ENCODE measurements around the gene IFNK. TPM values are rescaled to one million over a fixed set of nuclear protein-coding genes. Genes with fewer than 3 reads are reported as not detected.
A peak's percentile ranks its signal among the peaks of the same experiment; 100 is the strongest.

The IFNK gene
- total and polyA plus RNA-seq, 2 donors (not counting 1 experiment from before 2014, with no cell fraction given): not detected

DNA sequence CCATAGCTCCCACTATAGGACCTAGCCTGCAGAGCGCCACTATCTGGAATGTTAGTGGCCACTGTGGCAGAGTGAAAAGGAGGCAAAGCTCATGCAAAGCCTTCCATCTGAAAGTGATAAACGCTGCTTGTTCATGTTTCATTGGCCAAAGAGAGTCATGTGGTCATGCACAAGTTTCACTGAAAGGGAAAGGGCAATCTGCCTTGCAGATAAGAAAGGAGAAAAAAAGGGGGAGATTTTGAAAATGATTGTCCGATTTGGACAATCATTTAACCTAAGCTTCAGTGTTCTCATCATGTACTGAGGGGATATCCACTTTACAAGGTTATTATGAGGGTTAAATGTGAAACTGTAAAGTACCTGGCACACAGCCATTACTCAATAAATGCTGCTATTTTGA is 14.6 kb downstream of the IFNK start:
- no peaks in the 10 kb centered on the region for H3K36me3 ChIP-seq (ENCODE audit: control insufficient read depth, insufficient read depth, low read length)
- H3K4me3 ChIP-seq (replicated peaks in 1 of 4; ENCODE audit: control extremely low read depth in 1 of 4, insufficient read depth in 1 of 4, low read depth in 3 of 4, low read length in 4 of 4): no peak overlapping the region
- no peak overlapping the region for H3K9ac ChIP-seq (ENCODE audit: insufficient read depth, low read length)
- H3K4me1 ChIP-seq (ENCODE audit: control insufficient read depth, extremely low read depth, insufficient read depth, low read length): peaks cover 7% of the 10 kb centered on the region
- no peak overlapping the region for H2AFZ ChIP-seq (ENCODE audit: low read length)
- DNase-seq (ENCODE audit: low read depth in 2 of 2): no peak
- H3K9me3 ChIP-seq (ENCODE audit: control insufficient read depth, insufficient read depth, low read depth, low read length): no peaks in the 10 kb centered on the region
- no peaks in the 10 kb centered on the region for H3K27me3 ChIP-seq (ENCODE audit: control insufficient read depth, insufficient read depth, low read length)
- no peak overlapping the region for H3K4me2 ChIP-seq (ENCODE audit: extremely low read depth, insufficient read depth, low read length)
- no peak for TF ChIP-seq EZH2 (IDR thresholded peaks at IDR 0.05; ENCODE audit: low read length, missing control alignments)
- TF ChIP-seq, protein P1, sequence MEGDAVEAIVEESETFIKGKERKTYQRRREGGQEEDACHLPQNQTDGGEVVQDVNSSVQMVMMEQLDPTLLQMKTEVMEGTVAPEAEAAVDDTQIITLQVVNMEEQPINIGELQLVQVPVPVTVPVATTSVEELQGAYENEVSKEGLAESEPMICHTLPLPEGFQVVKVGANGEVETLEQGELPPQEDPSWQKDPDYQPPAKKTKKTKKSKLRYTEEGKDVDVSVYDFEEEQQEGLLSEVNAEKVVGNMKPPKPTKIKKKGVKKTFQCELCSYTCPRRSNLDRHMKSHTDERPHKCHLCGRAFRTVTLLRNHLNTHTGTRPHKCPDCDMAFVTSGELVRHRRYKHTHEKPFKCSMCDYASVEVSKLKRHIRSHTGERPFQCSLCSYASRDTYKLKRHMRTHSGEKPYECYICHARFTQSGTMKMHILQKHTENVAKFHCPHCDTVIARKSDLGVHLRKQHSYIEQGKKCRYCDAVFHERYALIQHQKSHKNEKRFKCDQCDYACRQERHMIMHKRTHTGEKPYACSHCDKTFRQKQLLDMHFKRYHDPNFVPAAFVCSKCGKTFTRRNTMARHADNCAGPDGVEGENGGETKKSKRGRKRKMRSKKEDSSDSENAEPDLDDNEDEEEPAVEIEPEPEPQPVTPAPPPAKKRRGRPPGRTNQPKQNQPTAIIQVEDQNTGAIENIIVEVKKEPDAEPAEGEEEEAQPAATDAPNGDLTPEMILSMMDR (conservative IDR thresholded peaks at IDR 0.05 in 1 of 2, IDR thresholded peaks at IDR 0.05 in 1 of 2; ENCODE audit: low read depth in 1 of 2, low read length in 2 of 2): no peak
- no peaks in the 10 kb centered on the region for H4K20me1 ChIP-seq (ENCODE audit: control insufficient read depth, extremely low read depth, insufficient read depth, low read length)
- no peaks in the 10 kb centered on the region for H3K79me2 ChIP-seq (ENCODE audit: control insufficient read depth, insufficient read depth, low read length)
- no peak overlapping the region for H3K27ac ChIP-seq (ENCODE audit: insufficient read depth, low read length)

DNA sequence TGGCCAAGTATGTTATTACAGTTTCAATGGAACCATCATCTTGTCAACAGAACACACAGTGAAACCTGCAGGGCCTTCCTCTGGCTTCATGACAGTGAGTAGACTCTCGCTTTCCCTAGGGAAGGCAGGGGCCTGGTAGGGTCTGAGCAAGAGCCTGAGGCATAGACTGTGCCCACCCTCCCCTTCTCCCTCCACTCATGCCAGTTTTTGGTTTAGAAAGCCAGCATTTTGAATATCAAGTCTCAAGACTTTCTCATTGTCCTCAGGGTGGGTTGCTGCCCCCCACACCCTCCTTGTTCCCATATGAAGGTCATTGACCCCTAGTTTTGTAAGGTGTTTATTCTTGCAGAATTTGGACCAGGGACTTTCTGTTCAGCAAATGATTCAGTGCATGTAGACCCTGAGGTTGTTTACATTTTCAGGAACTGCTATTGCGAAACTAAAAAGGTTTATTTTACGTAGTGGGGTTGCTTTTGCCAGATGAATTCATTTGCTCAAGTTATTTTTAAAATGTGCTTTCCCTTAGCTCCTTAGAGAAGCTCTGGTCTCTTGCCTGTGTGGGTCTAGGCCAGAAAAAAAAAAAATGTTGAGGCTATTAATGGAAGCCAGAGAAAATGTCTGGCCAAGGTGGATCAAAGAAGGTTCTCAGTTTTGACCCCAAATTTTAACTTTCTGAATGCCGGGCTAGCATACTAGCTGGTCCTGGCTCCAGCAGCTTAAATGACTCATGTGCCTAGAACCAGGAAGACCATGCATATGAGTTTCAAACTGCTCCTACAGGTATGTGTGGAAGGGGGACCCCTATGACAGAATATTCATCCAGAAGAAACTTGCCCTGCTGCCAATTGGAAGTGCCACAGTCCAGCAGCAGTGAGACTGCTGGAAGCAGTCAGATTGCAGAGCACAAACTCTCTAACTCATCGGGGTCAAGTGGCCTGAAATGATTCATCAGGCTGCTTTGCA is 15.7 kb downstream of the IFNK start:
- no peaks in the 10 kb centered on the region for H4K20me1 ChIP-seq (ENCODE audit: control insufficient read depth, extremely low read depth, insufficient read depth, low read length)
- peak overlapping the region; percentile 39 for H3K27ac ChIP-seq (ENCODE audit: insufficient read depth, low read length)
- no peaks in the 10 kb centered on the region for H3K36me3 ChIP-seq (ENCODE audit: control insufficient read depth, insufficient read depth, low read length)
- DNase-seq (ENCODE audit: low read depth in 2 of 2): peak; percentile 54 to 91
- H2AFZ ChIP-seq (ENCODE audit: low read length): no peak overlapping the region
- no peak for TF ChIP-seq EZH2 (IDR thresholded peaks at IDR 0.05; ENCODE audit: low read length, missing control alignments)
- TF ChIP-seq, protein P1 (conservative IDR thresholded peaks at IDR 0.05 in 1 of 2, IDR thresholded peaks at IDR 0.05 in 1 of 2; ENCODE audit: low read depth in 1 of 2, low read length in 2 of 2): no peak
- H3K9ac ChIP-seq (ENCODE audit: insufficient read depth, low read length): no peak overlapping the region
- peak overlapping the region in 2 of 4 experiments; percentile 9 to 26 for H3K4me3 ChIP-seq (replicated peaks in 1 of 4; ENCODE audit: control extremely low read depth in 1 of 4, insufficient read depth in 1 of 4, low read depth in 3 of 4, low read length in 4 of 4)
- H3K27me3 ChIP-seq (ENCODE audit: control insufficient read depth, insufficient read depth, low read length): no peaks in the 10 kb centered on the region
- no peaks in the 10 kb centered on the region for H3K9me3 ChIP-seq (ENCODE audit: control insufficient read depth, insufficient read depth, low read depth, low read length)
- H3K4me1 ChIP-seq (ENCODE audit: control insufficient read depth, extremely low read depth, insufficient read depth, low read length): peaks cover 7% of the 10 kb centered on the region
- H3K4me2 ChIP-seq (ENCODE audit: extremely low read depth, insufficient read depth, low read length): peak overlapping the region; percentile 34
- no peaks in the 10 kb centered on the region for H3K79me2 ChIP-seq (ENCODE audit: control insufficient read depth, insufficient read depth, low read length)

DNA sequence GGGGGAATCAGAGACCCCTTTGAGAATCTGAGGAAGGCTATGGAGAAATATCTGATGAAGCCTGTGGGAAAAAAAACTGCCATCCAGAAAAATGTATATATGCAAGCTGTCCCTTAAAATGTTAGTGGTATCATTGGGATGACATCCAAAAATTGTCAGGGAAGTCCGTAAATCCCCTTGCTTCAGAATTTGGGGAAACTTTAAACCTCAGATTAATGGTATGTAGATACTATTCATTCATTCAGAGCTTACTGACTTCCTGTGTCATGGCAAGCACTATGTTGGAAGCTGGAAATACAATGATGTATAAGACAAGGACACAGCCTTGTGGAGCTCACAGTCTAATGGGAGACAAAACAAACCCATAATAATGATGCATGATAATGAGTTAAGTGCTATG is 16.4 kb downstream of the IFNK start:
- Histone ChIP-seq H4K20me1 (ENCODE audit: control insufficient read depth, extremely low read depth, insufficient read depth, low read length) (no peaks in the 10 kb centered on the region), H3K79me2 (ENCODE audit: control insufficient read depth, insufficient read depth, low read length) (no peaks in the 10 kb centered on the region), H3K4me2 (ENCODE audit: extremely low read depth, insufficient read depth, low read length) (peak overlapping the region; percentile 20), H2AFZ (ENCODE audit: low read length) (no peak overlapping the region), H3K27ac (ENCODE audit: insufficient read depth, low read length) (no peak overlapping the region), H3K36me3 (ENCODE audit: control insufficient read depth, insufficient read depth, low read length) (no peaks in the 10 kb centered on the region), H3K9ac (ENCODE audit: insufficient read depth, low read length) (no peak overlapping the region), H3K9me3 (ENCODE audit: control insufficient read depth, insufficient read depth, low read depth, low read length) (no peaks in the 10 kb centered on the region), H3K4me3 (replicated peaks in 1 of 4; ENCODE audit: control extremely low read depth in 1 of 4, insufficient read depth in 1 of 4, low read depth in 3 of 4, low read length in 4 of 4) (no peak overlapping the region), H3K4me1 (ENCODE audit: control insufficient read depth, extremely low read depth, insufficient read depth, low read length) (peaks cover 7% of the 10 kb centered on the region), H3K27me3 (ENCODE audit: control insufficient read depth, insufficient read depth, low read length) (no peaks in the 10 kb centered on the region)
- DNase-seq (ENCODE audit: low read depth in 2 of 2): peak; percentile 29 to 42
- no peak for TF ChIP-seq EZH2 (IDR thresholded peaks at IDR 0.05; ENCODE audit: low read length, missing control alignments)
- TF ChIP-seq, protein P1 (conservative IDR thresholded peaks at IDR 0.05 in 1 of 2, IDR thresholded peaks at IDR 0.05 in 1 of 2; ENCODE audit: low read depth in 1 of 2, low read length in 2 of 2): no peak
